Bronchial epithelial cell (primary cell): Measurements from ENCODE around the gene P4HA1. TPM values are rescaled to one million over a fixed set of nuclear protein-coding genes. Genes with fewer than 3 reads are reported as not detected.
"Not testable (repeated sequence)": the region's sequence is repeated elsewhere in the genome, so short reads cannot be mapped to it uniquely, and the experiment has no call there.

Experiments used
- DNase-seq: peaks from one replicate; pipeline ENCODE4 v3.0.0-alpha.2; 2010; ENCODE audit warnings: low read depth
- FAIRE-seq: peaks from 2 replicates; lab custom pipeline; 2011; peaks lifted over from hg19 to GRCh38; lab: Jason Lieb, UNC
- H3K27me3 ChIP-seq: 2 replicates; pipeline ENCODE4 v1.5.1; 2011; ENCODE audit warnings: low read length; ENCODE audit not compliant: control insufficient read depth, insufficient read depth
- H3K36me3 ChIP-seq: 2 replicates; pipeline ENCODE4 v1.5.1; 2011; ENCODE audit warnings: low read length; ENCODE audit not compliant: control insufficient read depth, insufficient read depth
- H3K4me3 ChIP-seq: 2 replicates; pipeline ENCODE4 v1.5.1; 2011; ENCODE audit warnings: mild to moderate bottlenecking, low read depth, low read length, control low read depth
- CTCF ChIP-seq: IDR thresholded peaks from 2 replicates; pipeline ENCODE4 v1.5.1; 2011; ENCODE audit warnings: mild to moderate bottlenecking, moderate library complexity, low read length, control low read depth, inconsistent platforms; ENCODE audit not compliant: insufficient read depth, severe bottlenecking
- total RNA-seq: library from RNA; depleted of rRNA; stranded (reverse); fragments of >200 nt; gene quantifications from 2 replicates; pipeline ENCODE4 v1.2.1, GENCODE V29; 2014

P4HA1 gene
- total RNA-seq, 1 donor from 2014 or later, result 173 TPM

DNA sequence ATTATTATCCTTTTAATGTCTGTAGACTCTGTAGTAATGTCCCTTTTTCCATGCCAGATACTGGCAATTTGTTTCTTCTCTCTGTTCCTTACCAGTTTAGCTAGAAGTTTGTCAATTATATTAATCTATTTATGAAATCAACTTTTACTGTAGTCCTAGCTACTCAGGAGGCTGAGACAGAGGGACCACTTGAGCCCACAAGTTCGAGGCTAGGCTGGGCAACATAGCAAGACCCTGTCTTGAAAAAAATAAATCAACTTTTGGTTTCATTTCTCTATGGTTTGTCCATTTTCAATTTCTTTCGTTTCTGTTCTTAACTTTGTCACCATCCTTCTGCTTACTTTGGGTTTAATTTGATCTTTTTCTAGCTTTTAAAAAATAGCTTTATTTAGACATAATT lies 99.6 kb downstream of the P4HA1 start:
- H3K4me3 ChIP-seq, result no peak overlapping the region
- no peak for DNase-seq
- no peak for TF ChIP-seq CTCF
- H3K36me3 ChIP-seq, result no peaks in the 10 kb centered on the region
- no peaks in the 10 kb centered on the region for H3K27me3 ChIP-seq
- FAIRE-seq, result no peak

- H3K36me3 ChIP-seq, H3K4me3 ChIP-seq, DNase-seq, FAIRE-seq, H3K27me3 ChIP-seq: not testable (repeated sequence)
Measured at GRCh38 chr10:72995459-72995858, 101.2 kb downstream of the P4HA1 start.

DNA sequence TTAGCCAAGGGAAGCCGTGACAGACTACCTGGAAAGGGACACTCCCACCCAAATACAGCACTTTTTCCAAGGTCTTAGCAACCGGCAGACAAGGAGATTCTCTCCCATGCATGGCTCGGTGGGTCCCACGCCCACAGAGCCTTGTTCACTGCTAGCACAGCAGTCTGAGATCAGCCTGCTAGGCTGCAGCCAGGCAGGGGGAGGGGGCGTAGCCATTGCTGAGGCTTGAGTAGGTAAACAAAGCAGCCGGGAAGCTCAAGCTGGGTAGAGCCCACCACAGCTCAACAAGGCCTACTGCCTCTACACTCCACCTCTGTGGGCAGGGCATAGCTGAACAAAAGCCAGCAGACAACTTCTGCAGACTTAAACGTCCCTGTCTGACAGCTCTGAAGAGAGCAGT lies 106.9 kb downstream of the P4HA1 start:
- not testable (repeated sequence) for FAIRE-seq, DNase-seq, H3K27me3 ChIP-seq, H3K36me3 ChIP-seq, H3K4me3 ChIP-seq

DNA sequence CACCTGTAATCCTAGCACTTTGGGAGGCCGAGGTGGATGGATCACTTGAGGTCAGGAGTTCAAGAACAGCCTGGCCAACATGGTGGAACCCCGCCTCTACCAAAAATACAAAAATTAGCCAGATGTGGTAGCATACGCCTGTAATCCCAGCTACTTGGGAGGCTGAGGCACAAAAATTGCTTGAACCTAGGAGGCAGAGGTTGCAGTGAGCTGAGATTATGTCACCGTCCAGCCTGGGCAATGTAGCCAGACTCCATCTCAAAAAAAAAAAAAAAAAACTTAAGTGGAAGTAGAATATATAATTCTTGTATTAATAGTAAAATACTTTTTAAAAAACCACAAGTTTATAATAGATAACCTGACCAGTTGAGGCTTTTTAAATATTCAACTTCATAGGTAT lies 112.0 kb downstream of the P4HA1 start:
- H3K4me3 ChIP-seq, H3K27me3 ChIP-seq, FAIRE-seq, H3K36me3 ChIP-seq, DNase-seq: not testable (repeated sequence)

DNA sequence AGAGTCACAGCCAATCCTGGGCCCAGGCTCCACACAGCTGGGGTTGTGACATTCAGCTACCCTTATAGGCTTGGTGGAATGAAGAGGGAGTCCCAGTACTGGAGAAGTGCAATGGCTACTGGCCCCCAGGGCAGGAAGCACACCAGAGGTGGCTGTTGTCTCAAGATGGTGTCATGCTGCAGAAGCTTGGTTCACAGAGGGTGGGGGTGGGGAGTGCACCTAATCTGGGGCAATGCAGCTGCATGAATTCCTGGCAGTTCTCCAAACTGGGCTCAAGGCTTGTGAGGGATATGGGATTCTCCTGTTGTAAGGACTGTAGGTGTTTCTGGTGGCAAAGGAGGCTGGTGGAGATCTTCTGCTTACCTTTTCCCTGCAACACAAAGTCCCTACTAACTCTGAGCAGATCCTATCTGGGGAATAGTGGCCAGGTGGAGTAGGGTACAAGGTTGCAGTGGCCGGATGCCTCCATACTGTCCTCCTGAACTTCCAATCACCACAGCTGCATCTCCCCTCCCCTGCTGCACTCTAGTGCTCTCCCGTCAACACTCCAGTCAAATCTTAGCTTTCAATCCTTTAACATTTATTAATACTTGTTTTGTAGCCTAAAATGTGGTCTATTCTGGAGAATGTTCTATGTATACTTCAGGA lies 114.7 kb downstream of the P4HA1 start:
- Histone ChIP-seq H3K36me3 (no peaks in the 10 kb centered on the region), H3K27me3 (no peaks in the 10 kb centered on the region), H3K4me3 (no peak overlapping the region)
- FAIRE-seq (no peak), DNase-seq (peak; percentile 67)
- no peak for TF ChIP-seq CTCF

- TF ChIP-seq CTCF, result no peak
- DNase-seq, result peak; percentile 42
- Histone ChIP-seq H3K36me3 (no peaks in the 10 kb centered on the region), H3K4me3 (no peak overlapping the region), H3K27me3 (no peaks in the 10 kb centered on the region)
- peak; percentile 28 for FAIRE-seq
Measured at GRCh38 chr10:72981028-72981881, 115.4 kb downstream of the P4HA1 start.

- TF ChIP-seq CTCF, result no peak
- DNase-seq (peak; percentile 90), FAIRE-seq (peak; percentile 92)
- Histone ChIP-seq H3K4me3 (no peak overlapping the region), H3K27me3 (no peaks in the 10 kb centered on the region), H3K36me3 (no peaks in the 10 kb centered on the region)
Measured at GRCh38 chr10:72980348-72980747, 116.3 kb downstream of the P4HA1 start.
